ENCODE data around the gene COX14.

GRCh38 chr12:50111693-50112455 is at the start of gene COX14:
- TF ChIP-seq, protein P1, sequence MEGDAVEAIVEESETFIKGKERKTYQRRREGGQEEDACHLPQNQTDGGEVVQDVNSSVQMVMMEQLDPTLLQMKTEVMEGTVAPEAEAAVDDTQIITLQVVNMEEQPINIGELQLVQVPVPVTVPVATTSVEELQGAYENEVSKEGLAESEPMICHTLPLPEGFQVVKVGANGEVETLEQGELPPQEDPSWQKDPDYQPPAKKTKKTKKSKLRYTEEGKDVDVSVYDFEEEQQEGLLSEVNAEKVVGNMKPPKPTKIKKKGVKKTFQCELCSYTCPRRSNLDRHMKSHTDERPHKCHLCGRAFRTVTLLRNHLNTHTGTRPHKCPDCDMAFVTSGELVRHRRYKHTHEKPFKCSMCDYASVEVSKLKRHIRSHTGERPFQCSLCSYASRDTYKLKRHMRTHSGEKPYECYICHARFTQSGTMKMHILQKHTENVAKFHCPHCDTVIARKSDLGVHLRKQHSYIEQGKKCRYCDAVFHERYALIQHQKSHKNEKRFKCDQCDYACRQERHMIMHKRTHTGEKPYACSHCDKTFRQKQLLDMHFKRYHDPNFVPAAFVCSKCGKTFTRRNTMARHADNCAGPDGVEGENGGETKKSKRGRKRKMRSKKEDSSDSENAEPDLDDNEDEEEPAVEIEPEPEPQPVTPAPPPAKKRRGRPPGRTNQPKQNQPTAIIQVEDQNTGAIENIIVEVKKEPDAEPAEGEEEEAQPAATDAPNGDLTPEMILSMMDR (conservative IDR thresholded peaks at IDR 0.05; ENCODE audit: low read length): peak; percentile 84
- TF ChIP-seq EZH2phosphoT487 (IDR thresholded peaks at IDR 0.05; ENCODE audit: borderline replicate concordance): no peak
